22Rv1 (cell line): ENCODE results near the gene SYNGR3.

ENCODE experiments used
- ZFX ChIP-seq: fragments of 450-650 bp; IDR thresholded peaks from 2 replicates; pipeline ENCODE4 v1.6.1; 2017; ENCODE audit warnings: antibody characterized with exemption, borderline replicate concordance
- TF ChIP-seq, protein P1 (sequence below): fragments of 450-650 bp; IDR thresholded peaks from 2 replicates; pipeline ENCODE4 v1.5.1; 2017; ENCODE audit warnings: mild to moderate bottlenecking

DNA sequence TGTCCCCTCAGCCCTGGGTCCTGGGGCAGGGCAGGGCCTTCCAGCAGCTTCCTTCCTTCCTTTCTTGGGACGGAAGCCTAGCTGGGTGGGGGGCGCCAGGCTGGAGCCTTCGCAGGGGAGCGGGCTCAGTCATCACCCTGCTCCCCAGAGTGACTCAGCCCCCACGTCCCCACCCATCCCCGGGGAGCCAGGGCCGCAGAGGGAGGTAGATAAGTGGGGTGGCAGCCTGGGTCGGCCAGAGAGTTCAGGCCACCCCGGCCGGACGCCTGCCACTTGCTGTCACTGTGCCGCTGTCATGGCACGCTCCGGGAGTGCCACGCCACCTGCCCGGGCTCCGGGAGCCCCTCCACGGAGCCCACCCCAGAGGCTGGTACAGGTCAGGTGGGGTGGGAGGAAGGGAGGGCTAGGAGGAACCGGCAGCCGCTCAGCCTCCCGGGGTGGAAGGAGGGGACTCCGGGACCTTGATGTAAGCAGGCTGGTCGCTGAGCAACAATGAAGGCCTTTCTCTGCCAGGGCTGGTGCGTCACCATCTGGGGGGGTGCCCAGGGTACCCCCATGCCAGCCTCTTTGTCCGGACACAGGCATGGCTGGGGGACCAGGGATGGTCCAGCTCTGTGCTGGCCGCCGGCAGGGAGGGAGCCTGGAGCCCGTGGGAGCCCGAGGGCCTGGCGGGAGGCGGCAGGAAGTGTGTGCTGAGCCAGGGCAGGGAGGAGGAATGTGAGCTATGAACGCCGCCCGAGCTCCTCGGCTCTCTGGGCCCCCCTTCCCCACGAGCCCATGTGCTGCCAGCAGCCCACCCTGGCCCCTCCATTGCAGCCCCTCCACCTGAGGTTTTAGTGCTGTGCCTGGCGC lies 43.5 kb downstream of the SYNGR3 start:
- TF ChIP-seq, protein P1, sequence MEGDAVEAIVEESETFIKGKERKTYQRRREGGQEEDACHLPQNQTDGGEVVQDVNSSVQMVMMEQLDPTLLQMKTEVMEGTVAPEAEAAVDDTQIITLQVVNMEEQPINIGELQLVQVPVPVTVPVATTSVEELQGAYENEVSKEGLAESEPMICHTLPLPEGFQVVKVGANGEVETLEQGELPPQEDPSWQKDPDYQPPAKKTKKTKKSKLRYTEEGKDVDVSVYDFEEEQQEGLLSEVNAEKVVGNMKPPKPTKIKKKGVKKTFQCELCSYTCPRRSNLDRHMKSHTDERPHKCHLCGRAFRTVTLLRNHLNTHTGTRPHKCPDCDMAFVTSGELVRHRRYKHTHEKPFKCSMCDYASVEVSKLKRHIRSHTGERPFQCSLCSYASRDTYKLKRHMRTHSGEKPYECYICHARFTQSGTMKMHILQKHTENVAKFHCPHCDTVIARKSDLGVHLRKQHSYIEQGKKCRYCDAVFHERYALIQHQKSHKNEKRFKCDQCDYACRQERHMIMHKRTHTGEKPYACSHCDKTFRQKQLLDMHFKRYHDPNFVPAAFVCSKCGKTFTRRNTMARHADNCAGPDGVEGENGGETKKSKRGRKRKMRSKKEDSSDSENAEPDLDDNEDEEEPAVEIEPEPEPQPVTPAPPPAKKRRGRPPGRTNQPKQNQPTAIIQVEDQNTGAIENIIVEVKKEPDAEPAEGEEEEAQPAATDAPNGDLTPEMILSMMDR: no peak
- no peak for TF ChIP-seq ZFX
